H1 (cell line): Measurements from ENCODE around the gene DEFB119. TPM values are rescaled to one million over a fixed set of nuclear protein-coding genes. Genes with fewer than 3 reads are reported as not detected.

Experiments used
- CTCF ChIA-PET: fragments of 300-600 bp; sonication (Branson Sonifier 250); formaldehyde crosslinking; loops from one replicate; lab custom pipeline; 2021; ENCODE audit not compliant: partially characterized antibody; lab: Charles Lee
- POLR2A ChIA-PET: fragments of 300-600 bp; sonication (Branson Sonifier 250); formaldehyde crosslinking; loops from one replicate; lab custom pipeline; 2021; ENCODE audit warnings: inconsistent platforms; ENCODE audit not compliant: partially characterized antibody; lab: Charles Lee
- DNase-seq, 2 experiments: peaks; one replicate each; pipeline versions ENCODE4 v3.0.0 to v3.0.0-alpha.2; 2010 to 2022; ENCODE audit warnings: low spot score in 2 of 2, low read depth in 1 of 2, mixed read lengths in 1 of 2
- FAIRE-seq: peaks from 2 replicates; lab custom pipeline; 2011; peaks lifted over from hg19 to GRCh38; lab: Jason Lieb, UNC
- H2AFZ ChIP-seq: 2 replicates; pipeline ENCODE4 v1.8.1; 2012; ENCODE audit warnings: low read length, inconsistent platforms
- H2AK5ac ChIP-seq: 2 replicates; pipeline ENCODE4 v1.6.1; 2013; ENCODE audit warnings: low read depth, low read length
- H2BK120ac ChIP-seq: replicated peaks from 2 replicates; pipeline ENCODE3; 2013; ENCODE audit warnings: low read depth, low read length, inconsistent platforms
- H2BK12ac ChIP-seq: 2 replicates; pipeline ENCODE4 v1.6.1; 2013; ENCODE audit warnings: low read depth, low read length
- H2BK15ac ChIP-seq: 2 replicates; pipeline ENCODE4 v1.6.1; 2013; ENCODE audit warnings: low read length
- H2BK20ac ChIP-seq: 2 replicates; pipeline ENCODE4 v1.6.1; 2013; ENCODE audit warnings: low read length
- H2BK5ac ChIP-seq: 2 replicates; pipeline ENCODE4 v1.6.1; 2013; ENCODE audit warnings: low read depth, low read length
- H3K14ac ChIP-seq: 2 replicates; pipeline ENCODE4 v1.6.1; 2013; ENCODE audit warnings: inconsistent platforms; ENCODE audit not compliant: insufficient read length
- H3K18ac ChIP-seq: 2 replicates; pipeline ENCODE4 v1.6.1; 2013; ENCODE audit warnings: low read length; ENCODE audit errors: extremely low read depth
- H3K23ac ChIP-seq: 2 replicates; pipeline ENCODE4 v1.6.1; 2013; ENCODE audit warnings: inconsistent platforms; ENCODE audit not compliant: insufficient read length
- H3K23me2 ChIP-seq: 2 replicates; pipeline ENCODE4 v1.6.1; 2013; ENCODE audit warnings: low read depth, low read length
- H3K27ac ChIP-seq: 2 replicates; pipeline ENCODE4 v1.6.1; 2011; ENCODE audit warnings: low read depth, low read length, inconsistent platforms
- H3K27me3 ChIP-seq, 4 experiments: replicated peaks in 1 of 4; 1 replicate in 1 of 4; 2 replicates in 3 of 4; pipeline versions ENCODE4 v1.6.1 to v1.8.1; 2011 to 2013; ENCODE audit warnings: low read length in 3 of 4, mild to moderate bottlenecking in 3 of 4, inconsistent platforms in 2 of 4, mixed read lengths in 2 of 4, moderate library complexity in 1 of 4; ENCODE audit not compliant: control insufficient read depth in 3 of 4, insufficient read depth in 3 of 4; ENCODE audit errors: extremely low read depth in 1 of 4
- H3K36me3 ChIP-seq, 4 experiments: 2 replicates each; pipeline versions ENCODE4 v1.6.1 to v1.8.1; 2011 to 2013; ENCODE audit warnings: mild to moderate bottlenecking in 4 of 4, low read length in 3 of 4, moderate library complexity in 2 of 4, control low read depth in 1 of 4, inconsistent platforms in 1 of 4; ENCODE audit not compliant: insufficient read depth in 4 of 4, control insufficient read depth in 2 of 4
- H3K4ac ChIP-seq: replicated peaks from 2 replicates; pipeline ENCODE3; 2013; ENCODE audit warnings: low read length, low read depth, mixed read lengths, inconsistent platforms; ENCODE audit not compliant: insufficient read length
- H3K4me1 ChIP-seq, 4 experiments: replicated peaks in 1 of 4; 1 replicate in 1 of 4; 2 replicates in 3 of 4; pipeline versions ENCODE4 v1.6.1 to v1.8.1; 2011 to 2013; ENCODE audit warnings: low read length in 3 of 4, inconsistent platforms in 2 of 4, mixed read lengths in 1 of 4; ENCODE audit not compliant: insufficient read depth in 4 of 4, control insufficient read depth in 3 of 4
- H3K4me2 ChIP-seq, 2 experiments: 2 replicates each; pipeline versions ENCODE4 v1.6.1 to v1.8.1; 2011 to 2013; ENCODE audit warnings: low read depth in 2 of 2, low read length in 2 of 2, control low read depth in 1 of 2, inconsistent platforms in 1 of 2, mild to moderate bottlenecking in 1 of 2; ENCODE audit not compliant: insufficient read depth in 1 of 2
- H3K4me3 ChIP-seq, 4 experiments: fragments of 200-600, 300-600 bp in 1 of 4; sonication (generic), shearing (Covaris generic), sonication (Bioruptor Twin) in 1 of 4; 2 replicates each; pipeline versions ENCODE4 v1.5.1 to v1.8.1; 2011 to 2016; ENCODE audit warnings: low read length in 4 of 4, low read depth in 3 of 4, control low read depth in 2 of 4, inconsistent platforms in 2 of 4, mild to moderate bottlenecking in 2 of 4, mixed read lengths in 1 of 4, moderate library complexity in 1 of 4; ENCODE audit not compliant: insufficient read depth in 2 of 4; ENCODE audit errors: extremely low read depth in 1 of 4
- H3K56ac ChIP-seq: replicated peaks from 2 replicates; pipeline ENCODE3; 2013; ENCODE audit warnings: low read depth, mild to moderate bottlenecking, mixed read lengths, low read length, inconsistent platforms; ENCODE audit not compliant: insufficient read length
- H3K79me1 ChIP-seq: 2 replicates; pipeline ENCODE4 v1.6.1; 2013; ENCODE audit warnings: low read depth, low read length, control low read depth
- H3K79me2 ChIP-seq, 2 experiments: 2 replicates each; pipeline versions ENCODE4 v1.6.1 to v1.8.1; 2012 to 2013; ENCODE audit warnings: low read length in 2 of 2, mild to moderate bottlenecking in 2 of 2, inconsistent platforms in 1 of 2; ENCODE audit not compliant: insufficient read depth in 2 of 2, control insufficient read depth in 1 of 2
- H3K9ac ChIP-seq, 4 experiments: replicated peaks in 1 of 4; 1 replicate in 1 of 4; 2 replicates in 3 of 4; pipeline versions ENCODE4 v1.6.1 to v1.8.1; 2011 to 2013; ENCODE audit warnings: low read depth in 3 of 4, low read length in 3 of 4, control low read depth in 2 of 4, mild to moderate bottlenecking in 2 of 4, moderate library complexity in 2 of 4, inconsistent platforms in 1 of 4; ENCODE audit errors: extremely low read depth in 1 of 4
- H3K9me3 ChIP-seq, 2 experiments: 2 replicates each; pipeline versions ENCODE4 v1.6.1 to v1.8.1; 2012 to 2013; ENCODE audit warnings: mild to moderate bottlenecking in 2 of 2, moderate library complexity in 2 of 2, control low read depth in 1 of 2, inconsistent platforms in 1 of 2, low read depth in 1 of 2, low read length in 1 of 2, mixed read lengths in 1 of 2; ENCODE audit not compliant: insufficient read depth in 2 of 2
- H4K20me1 ChIP-seq, 2 experiments: replicated peaks in 1 of 2; 2 replicates each; pipeline versions ENCODE3 to v1.8.1; 2011 to 2013; ENCODE audit warnings: inconsistent platforms in 2 of 2, low read length in 2 of 2, mild to moderate bottlenecking in 1 of 2; ENCODE audit not compliant: insufficient read depth in 2 of 2, control insufficient read depth in 1 of 2
- H4K5ac ChIP-seq: 2 replicates; pipeline ENCODE4 v1.6.1; 2013; ENCODE audit warnings: low read length, low read depth, mixed read lengths, inconsistent platforms; ENCODE audit not compliant: insufficient read length
- H4K8ac ChIP-seq: 2 replicates; pipeline ENCODE4 v1.8.0; 2013; ENCODE audit warnings: mild to moderate bottlenecking, moderate library complexity, low read length, inconsistent platforms; ENCODE audit not compliant: insufficient read depth; ENCODE audit errors: extremely low read depth
- H4K91ac ChIP-seq: replicated peaks from 2 replicates; pipeline ENCODE3; 2013; ENCODE audit warnings: low read length, mixed read lengths, inconsistent platforms; ENCODE audit not compliant: insufficient read length
- BACH1 ChIP-seq: IDR thresholded peaks from 2 replicates; pipeline ENCODE4 v1.6.1; 2012; ENCODE audit warnings: low read length, improper control_type of control experiment
- CEBPB ChIP-seq: IDR thresholded peaks from 2 replicates; pipeline ENCODE4 v1.6.1; 2012; ENCODE audit warnings: low read depth, low read length
- CHD2 ChIP-seq: IDR thresholded peaks from 2 replicates; pipeline ENCODE4 v1.6.1; 2012; ENCODE audit warnings: low read length, improper control_type of control experiment
- EZH2 ChIP-seq: fragments of 200-600 bp; sonication (generic); IDR thresholded peaks from 2 replicates; pipeline ENCODE4 v1.7.1; 2012; ENCODE audit warnings: low read depth, mild to moderate bottlenecking, moderate library complexity, low read length, inconsistent platforms; ENCODE audit not compliant: severe bottlenecking
- KDM5A ChIP-seq: fragments of 200-600 bp; IDR thresholded peaks from 2 replicates; pipeline ENCODE4 v1.7.1; 2012; ENCODE audit warnings: mild to moderate bottlenecking, low read length, inconsistent platforms, mixed read lengths
- PHF8 ChIP-seq: fragments of 200-600 bp; sonication (generic); conservative IDR thresholded peaks from 2 replicates; pipeline ENCODE4 v1.7.1; 2012; ENCODE audit warnings: low read depth, mild to moderate bottlenecking, inconsistent platforms, low read length, moderate library complexity
- RBBP5 ChIP-seq: IDR thresholded peaks from 2 replicates; pipeline ENCODE4 v1.7.1; 2012; ENCODE audit warnings: low read depth, mild to moderate bottlenecking, inconsistent platforms, low read length, moderate library complexity, borderline replicate concordance
- RFX5 ChIP-seq: IDR thresholded peaks from 2 replicates; pipeline ENCODE4 v1.6.1; 2011; ENCODE audit warnings: low read depth, low read length, improper control_type of control experiment, borderline replicate concordance
- RNF2 ChIP-seq: fragments of 200-900, 300-1000 bp; sonication (generic); IDR thresholded peaks from 2 replicates; pipeline ENCODE4 v1.7.1; 2016; ENCODE audit warnings: borderline replicate concordance, low read depth, mild to moderate bottlenecking, antibody characterized with exemption, low read length; ENCODE audit not compliant: poor library complexity, severe bottlenecking; ENCODE audit errors: missing control alignments
- SP1 ChIP-seq: IDR thresholded peaks from 2 replicates; pipeline ENCODE4 v1.6.1; 2011; ENCODE audit warnings: low read depth, low read length
- SP2 ChIP-seq: IDR thresholded peaks from 2 replicates; pipeline ENCODE4 v1.6.1; 2012; ENCODE audit warnings: mild to moderate bottlenecking, low read length, inconsistent platforms
- SUZ12 ChIP-seq: fragments of 200-600 bp; sonication (generic); IDR thresholded peaks from 2 replicates; pipeline ENCODE4 v1.6.1; 2012; ENCODE audit warnings: mild to moderate bottlenecking, inconsistent platforms, low read length, moderate library complexity, mixed read lengths
- YY1 ChIP-seq: IDR thresholded peaks from 2 replicates; pipeline ENCODE4 v1.6.1; 2011; ENCODE audit warnings: low read depth, mild to moderate bottlenecking, low read length
- WGBS, 2 experiments: shearing (Covaris generic) in 1 of 2; methylation state at CpG; one replicate each; pipeline versions ENCODE4 v1.1.6 to v1.1.7; 2013 to 2015; ENCODE audit warnings: low lambda C conversion rate in 2 of 2, mixed read lengths in 2 of 2, inconsistent platforms in 1 of 2, low coverage in 1 of 2, missing lambda C conversion rate in 1 of 2; ENCODE audit not compliant: insufficient replicate concordance in 2 of 2, insufficient coverage in 1 of 2, insufficient read length in 1 of 2; ENCODE audit errors: extremely low coverage in 1 of 2, missing lambda C conversion rate in 1 of 2; 5-methylcytosine and 5-hydroxymethylcytosine counted together
- polyA plus RNA-seq, 7 experiments: library from polyadenylated mRNA; depleted of rRNA in 3 of 7; stranded (reverse) in 5 of 7; unstranded in 2 of 7; fragments of >200 nt in 5 of 7; fragments of 200-250 nt in 2 of 7; gene quantifications; 1 replicate in 5 of 7; 2 replicates in 1 of 7; 4 replicates in 1 of 7; pipeline versions ENCODE4 v1.2.1 to v1.2.3, GENCODE V29; 2011 to 2013; ENCODE audit warnings: missing spikeins in 2 of 7, mixed read lengths in 2 of 7
- total RNA-seq: library from RNA; stranded (reverse); fragmentation: NEBNext Ultra II Directional; extraction: Animal tissue kit (Norgen Biotek cat#: 25700); gene quantifications from 2 replicates; pipeline ENCODE4 v1.2.1, GENCODE V29; 2021
- TF ChIP-seq, protein P1 (sequence below): IDR thresholded peaks from 2 replicates; pipeline ENCODE4 v1.6.1; 2011; ENCODE audit warnings: low read length, improper control_type of control experiment

Gene DEFB119
- total and polyA plus RNA-seq, 2 of the 8 experiments (the other 6 are each of a cell fraction or from before 2014, with no cell fraction given): not detected

DNA sequence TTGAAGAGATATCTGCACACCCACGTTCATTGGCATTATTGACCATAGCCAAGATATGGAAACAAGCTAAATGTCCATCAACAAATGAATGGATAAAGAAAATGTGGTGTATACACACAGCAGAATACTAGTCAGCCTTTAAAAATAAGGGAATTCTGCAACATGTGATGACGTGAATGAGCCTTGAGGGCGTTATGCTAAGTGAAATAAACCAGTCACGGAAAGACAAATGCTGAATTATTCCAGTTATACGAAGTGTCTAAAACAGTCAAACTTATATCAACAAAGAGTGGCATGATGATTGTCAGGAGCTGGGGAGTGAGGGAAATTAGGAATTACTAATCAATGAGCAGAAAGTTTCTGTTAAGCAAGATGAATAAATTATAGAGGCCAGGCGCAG is 24.0 kb upstream of the DEFB119 start:
- peak; percentile 55 for FAIRE-seq
- no peaks in the 10 kb centered on the region for H3K23me2 ChIP-seq
- H2BK12ac ChIP-seq: no peak overlapping the region
- H3K79me1 ChIP-seq: no peaks in the 10 kb centered on the region
- H3K4me3 ChIP-seq: no peak overlapping the region
- no peak overlapping the region for H4K8ac ChIP-seq
- H3K18ac ChIP-seq: no peak overlapping the region
- H2BK120ac ChIP-seq: no peak overlapping the region
- POLR2A ChIA-PET: no interaction called here
- no peak overlapping the region for H2BK15ac ChIP-seq
- WGBS, 2 experiments: 76% methylated on average over 6 of the region's 6 CpGs; no CpG with 5 or more reads in 1 of the 2 experiments
- H3K4ac ChIP-seq: no peak overlapping the region
- no peak for DNase-seq
- H3K27me3 ChIP-seq: no peaks in the 10 kb centered on the region
- H3K79me2 ChIP-seq: no peaks in the 10 kb centered on the region
- H3K23ac ChIP-seq: no peak overlapping the region
- H4K5ac ChIP-seq: no peak overlapping the region
- CTCF ChIA-PET: interaction anchor here (0.9 kb wide), 2 partner anchors 47 to 89 kb away, joined by 3 read pairs; no protein-coding TSS in a partner anchor
- no peak overlapping the region for H3K4me2 ChIP-seq
- H2BK20ac ChIP-seq: no peak overlapping the region
- no peaks in the 10 kb centered on the region for H3K4me1 ChIP-seq
- no peak overlapping the region for H3K9ac ChIP-seq
- peaks cover 61 to 79% of the 10 kb centered on the region in 2 experiments for H3K9me3 ChIP-seq
- H2AK5ac ChIP-seq: no peak overlapping the region
- no peaks in the 10 kb centered on the region for H4K20me1 ChIP-seq
- no peaks in the 10 kb centered on the region; a peak in 1 of 8 replicates for H3K36me3 ChIP-seq
- H2AFZ ChIP-seq: no peak overlapping the region
- no peak overlapping the region for H4K91ac ChIP-seq
- H2BK5ac ChIP-seq: no peak overlapping the region
- H3K27ac ChIP-seq: no peak overlapping the region
- H3K56ac ChIP-seq: no peak overlapping the region
- no peak overlapping the region for H3K14ac ChIP-seq
- TF ChIP-seq EZH2: no peak
- TF ChIP-seq SUZ12: no peak
- TF ChIP-seq RNF2: no peak
- TF ChIP-seq, protein P1, sequence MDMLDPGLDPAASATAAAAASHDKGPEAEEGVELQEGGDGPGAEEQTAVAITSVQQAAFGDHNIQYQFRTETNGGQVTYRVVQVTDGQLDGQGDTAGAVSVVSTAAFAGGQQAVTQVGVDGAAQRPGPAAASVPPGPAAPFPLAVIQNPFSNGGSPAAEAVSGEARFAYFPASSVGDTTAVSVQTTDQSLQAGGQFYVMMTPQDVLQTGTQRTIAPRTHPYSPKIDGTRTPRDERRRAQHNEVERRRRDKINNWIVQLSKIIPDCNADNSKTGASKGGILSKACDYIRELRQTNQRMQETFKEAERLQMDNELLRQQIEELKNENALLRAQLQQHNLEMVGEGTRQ: no peak
- no peak for TF ChIP-seq PHF8
- TF ChIP-seq CEBPB: no peak
- no peak for TF ChIP-seq CHD2
- no peak for TF ChIP-seq RBBP5
- no peak for TF ChIP-seq SP2
- no peak for TF ChIP-seq YY1
- no peak for TF ChIP-seq BACH1
- TF ChIP-seq RFX5: no peak
- TF ChIP-seq KDM5A: no peak
- TF ChIP-seq SP1: no peak
